Heart left ventricle (tissue), 13 donors: ENCODE results near the gene NRF1.

Experiments used
- CTCF ChIP-seq, 12 donors: fragments of 200-600 bp; sonication (generic) in 4 of 12; IDR thresholded peaks; one replicate each; pipeline versions ENCODE4 v1.5.0 to v1.8.0; 2018 to 2022; ENCODE audit warnings: antibody characterized with exemption in 12 of 12, mild to moderate bottlenecking in 5 of 12
- POLR2A ChIP-seq, 2 donors: fragments of 450-650 bp; IDR thresholded peaks; one replicate each; pipeline ENCODE4 v1.6.1; 2017; ENCODE audit warnings: antibody characterized with exemption in 2 of 2, mild to moderate bottlenecking in 2 of 2, moderate library complexity in 2 of 2
- donor health status: ischemic (EF 13 %, LVEDD 7.1; RV severe dilation, severe dysfunction).
- donor health status: DM: no; HTN: yes; CAD: no.
- donor health status: DM: no; HTN: no; CAD: no.
- donor health status: ischemic (EF 25% LVEDD 6.9; RV normal size, moderate dysfunction).
- donor health status: ischemic (EF 25% LVEDD 5.7; RV mildly dilated, moderate dysfunction).
- donor health status: ischemic (EF 35%, LVEDD 5.7; RV mildly dilated, moderate dysfunction).
- donor health status: nonischemic (EF 11% LVEDD 7.7; RV severe dilation, severe dysfunction).
- donor health status: DM: yes; HTN: yes; CAD: no.
- donor health status: PGD.
- donor health status: ischemic (EF 29% LVEDD 5.4; RV normal size, mild dysfunction).
- donor health status: nonischemic (EF 23%, LVEDD 6.1; RV moderate dilation, normal function).

DNA sequence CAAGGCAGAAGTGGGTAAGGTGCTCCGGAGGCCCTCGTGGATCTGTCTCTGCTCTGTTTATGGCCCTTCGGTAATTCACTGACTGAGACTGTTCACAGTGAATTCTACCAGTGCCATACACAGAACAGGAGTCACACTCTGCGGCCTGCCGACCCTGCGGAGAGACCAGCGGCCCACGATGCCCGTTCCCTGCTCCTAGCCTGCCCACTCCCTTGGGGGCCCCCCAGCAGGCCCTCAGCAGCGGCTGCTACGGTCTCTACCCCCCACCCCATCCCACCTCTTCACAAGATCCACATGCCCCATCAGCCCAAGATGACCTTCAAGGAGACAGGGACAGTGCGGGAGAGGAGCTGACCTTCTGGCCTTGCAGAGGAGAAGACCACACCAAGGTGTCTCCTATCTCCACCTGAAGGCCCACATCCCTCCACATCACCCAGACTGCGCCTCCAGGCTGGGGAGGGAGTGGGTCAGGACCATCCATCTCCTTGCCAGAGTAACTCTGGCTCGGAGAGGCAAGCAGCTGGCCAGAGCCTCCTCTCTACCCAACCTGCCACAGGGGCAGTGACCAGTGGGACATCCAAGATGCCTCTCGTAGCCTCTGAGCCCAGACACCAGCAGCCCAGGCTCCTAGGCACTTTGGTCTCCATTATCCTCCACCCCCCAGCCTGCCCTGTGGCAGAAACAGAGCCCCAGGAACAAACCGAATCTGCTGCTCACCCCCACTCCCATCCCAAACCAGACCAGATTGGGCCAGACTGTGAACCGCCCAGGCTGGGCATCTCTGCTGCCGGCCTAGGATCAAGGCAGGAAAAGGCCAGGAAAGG lies 163.6 kb downstream of the NRF1 start:
- TF ChIP-seq POLR2A (IDR thresholded peaks at IDR 0.05) (no peak), CTCF (IDR thresholded peaks at IDR 0.05) (no peak)
